Anterior cingulate cortex (tissue), 58 donors: ENCODE data around the gene HELZ.
"Not testable (repeated sequence)": the region's sequence is repeated elsewhere in the genome, so short reads cannot be mapped to it uniquely, and the experiment has no call there.

ENCODE experiments used
- DNase-seq, 58 donors: peaks; one replicate each; lab custom pipeline; 2025; lab: John Stamatoyannopoulos, UW

Gene HELZ

DNA sequence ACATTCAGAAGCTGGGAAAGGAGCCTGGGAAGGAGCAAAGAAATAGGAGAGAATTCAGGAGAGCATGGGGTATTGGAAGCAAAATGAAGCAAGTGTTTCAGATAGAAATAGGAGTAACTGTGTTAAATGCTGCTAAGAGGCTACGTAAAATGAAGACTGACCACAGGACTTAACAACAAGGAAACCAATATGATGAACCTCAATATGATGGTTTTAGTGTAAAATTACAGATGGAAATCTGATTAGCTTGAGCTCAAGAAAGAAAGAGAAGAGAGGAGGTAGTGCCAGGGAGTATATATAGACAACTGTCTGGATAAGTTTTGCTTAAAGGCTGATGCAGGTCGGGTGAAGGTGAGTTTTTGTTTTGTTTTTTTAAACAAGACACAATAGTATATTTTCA is 92.2 kb downstream of the HELZ start:
- DNase-seq: no peak

DNA sequence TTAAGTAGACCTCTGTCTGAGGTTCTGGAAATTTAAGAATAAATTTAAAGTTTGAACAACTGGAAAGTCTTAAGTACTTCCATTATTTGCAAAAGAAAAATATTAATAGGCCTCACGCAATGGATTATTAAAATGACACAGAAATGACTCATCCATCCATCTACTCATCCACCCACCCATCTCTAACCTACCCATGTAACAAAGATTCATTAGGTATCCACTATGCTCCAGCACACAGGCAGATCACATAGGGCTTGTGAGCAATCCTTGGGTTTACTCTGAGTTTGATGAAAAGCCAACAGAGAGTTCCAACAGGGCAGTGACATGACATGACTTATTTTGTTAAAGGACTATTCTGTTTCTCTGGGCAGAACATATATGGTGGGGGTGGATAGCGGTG is 93.3 kb downstream of the HELZ start:
- no peak for DNase-seq

GRCh38 chr17:67150826-67151225 is 94.2 kb downstream of the HELZ start:
- no peak for DNase-seq

- DNase-seq: peak in 7 of 58 donors; percentile 5 to 47 (median 7)
Observed at GRCh38 chr17:67148352-67148751, 96.6 kb downstream of the HELZ start.

GRCh38 chr17:67145183-67145805 is 99.7 kb downstream of the HELZ start:
- DNase-seq: no peak

DNA sequence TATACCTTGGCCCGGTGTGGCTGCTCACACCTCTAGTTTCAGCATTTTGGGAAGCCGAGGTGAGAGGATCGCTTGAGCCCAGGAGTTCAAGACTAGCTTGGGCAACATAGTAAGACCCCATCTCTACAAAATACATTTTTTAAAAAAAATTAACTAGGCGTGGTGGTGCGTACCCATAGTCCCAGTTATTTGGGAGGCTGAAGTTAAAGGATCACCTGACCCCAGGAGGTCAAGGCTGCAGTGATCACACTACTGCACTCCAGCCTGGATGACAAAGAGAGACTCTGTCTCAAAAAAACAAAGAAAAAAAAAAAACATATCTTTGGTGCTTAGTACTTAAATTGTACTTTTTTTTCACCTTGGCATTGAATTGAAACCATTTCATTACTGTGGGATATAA is 101.7 kb downstream of the HELZ start:
- DNase-seq: no peak

DNA sequence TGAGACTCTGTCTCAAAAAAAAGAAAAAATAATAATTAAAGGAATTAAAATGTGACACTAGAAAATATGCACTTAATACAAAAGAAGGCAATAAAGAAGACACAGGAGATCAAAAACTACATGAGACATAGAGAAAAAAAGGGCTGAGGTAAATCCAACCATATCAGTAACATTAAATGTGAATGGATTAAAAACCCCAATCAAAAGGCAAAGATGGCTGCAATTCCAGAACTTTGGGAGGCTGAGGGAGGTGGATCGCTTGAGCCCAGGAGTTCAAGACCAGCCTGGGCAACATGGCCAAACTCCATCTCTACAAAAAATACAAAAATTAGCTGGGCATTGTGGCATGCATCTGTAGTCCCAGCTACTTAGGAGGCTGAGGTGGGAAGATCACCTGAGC is 103.0 kb downstream of the HELZ start:
- not testable (repeated sequence) for DNase-seq

GRCh38 chr17:67139784-67140665 is 105.0 kb downstream of the HELZ start:
- peak in 12 of 58 donors; percentile 2 to 28 (median 11) for DNase-seq

- DNase-seq: no peak
Observed at GRCh38 chr17:67139289-67139688, 105.7 kb downstream of the HELZ start.

GRCh38 chr17:67138392-67138791 is 106.6 kb downstream of the HELZ start:
- DNase-seq: peak in 13 of 58 donors; percentile 8 to 60 (median 24)

DNA sequence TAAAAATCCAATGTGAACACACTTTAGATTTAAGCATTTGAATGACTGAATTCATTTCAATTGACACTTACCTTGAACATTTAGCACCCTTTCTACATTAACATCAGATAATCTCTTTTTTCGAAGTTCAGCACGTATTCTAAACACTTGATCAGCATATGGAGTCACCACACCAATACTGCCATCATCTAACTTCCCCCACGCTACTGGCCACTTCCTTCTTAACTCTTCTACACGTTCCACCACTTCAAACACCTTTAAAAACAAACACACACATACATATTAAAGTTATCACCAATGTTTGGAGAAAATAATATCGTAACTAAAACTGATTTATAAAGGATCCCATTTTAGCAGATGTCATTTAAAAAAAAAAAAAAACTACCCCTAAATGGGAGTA is 107.1 kb downstream of the HELZ start:
- DNase-seq: no peak

- DNase-seq: no peak
Observed at GRCh38 chr17:67137026-67137370, 108.0 kb downstream of the HELZ start.

GRCh38 chr17:67136191-67137025 is 108.6 kb downstream of the HELZ start:
- no peak for DNase-seq

- DNase-seq: no peak
Observed at GRCh38 chr17:67133161-67133560, 111.8 kb downstream of the HELZ start.

DNA sequence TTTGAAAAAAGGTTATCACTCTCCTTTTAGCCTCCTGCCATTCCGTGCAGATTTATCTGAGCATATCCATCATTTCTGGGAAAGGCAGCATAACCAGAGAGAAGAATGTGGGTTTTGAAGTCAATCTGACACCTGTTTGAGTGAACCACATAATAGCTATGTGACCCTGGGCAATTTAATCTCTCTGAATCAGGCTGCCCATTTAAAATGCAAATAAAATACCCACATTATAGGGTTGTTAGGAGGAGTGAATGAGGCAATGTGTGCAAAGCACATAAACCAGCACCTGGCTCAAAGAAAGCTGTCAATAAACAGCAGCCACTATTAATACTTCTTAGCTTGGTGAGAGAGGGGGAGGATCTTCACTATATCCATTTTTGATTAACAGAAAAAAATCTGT is 112.6 kb downstream of the HELZ start:
- DNase-seq: no peak

- DNase-seq: no peak
Observed at GRCh38 chr17:67130768-67131167, 114.2 kb downstream of the HELZ start.

GRCh38 chr17:67129283-67129682 is 115.7 kb downstream of the HELZ start:
- DNase-seq: no peak

DNA sequence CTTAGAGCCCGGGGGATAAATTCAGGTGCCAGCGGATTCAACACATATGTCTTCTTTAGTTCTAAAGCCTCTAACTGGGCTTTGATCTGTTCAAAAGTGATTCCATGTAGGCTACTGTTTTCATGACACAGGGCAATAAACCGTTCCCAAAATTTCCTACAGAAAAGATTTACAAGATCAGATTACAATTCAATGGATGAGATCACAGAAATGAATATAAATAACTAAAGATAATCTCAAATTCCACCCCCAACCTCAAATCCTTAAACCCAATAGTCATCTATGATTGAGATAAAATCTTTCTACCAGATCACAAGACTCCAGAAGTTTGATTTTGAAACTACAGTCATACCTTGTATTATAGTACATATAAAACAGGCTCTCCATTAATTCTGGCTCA is 116.3 kb downstream of the HELZ start:
- no peak for DNase-seq

- no peak for DNase-seq
Observed at GRCh38 chr17:67127925-67128324, 117.1 kb downstream of the HELZ start.

DNA sequence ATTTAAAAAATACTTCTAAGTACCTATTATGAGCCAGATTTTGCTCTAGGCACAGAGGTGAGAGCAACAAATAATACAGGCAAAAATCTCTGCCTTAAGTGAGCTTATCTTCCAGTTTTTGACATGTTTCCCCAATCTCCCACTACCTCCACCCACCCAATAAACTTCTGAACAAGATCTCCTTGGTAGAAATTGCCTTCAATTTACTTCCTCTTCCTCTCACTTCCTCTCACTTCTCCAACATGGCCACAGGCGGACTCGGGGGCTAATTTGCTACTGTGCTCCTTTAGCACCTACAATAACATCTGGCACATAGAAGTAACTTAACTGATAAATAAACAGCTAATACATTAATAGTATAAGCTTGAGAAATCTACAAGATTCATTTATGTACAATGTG is 118.0 kb downstream of the HELZ start:
- DNase-seq: no peak

- DNase-seq: not testable (repeated sequence)
Observed at GRCh38 chr17:67126543-67126942, 118.5 kb downstream of the HELZ start.
